HepG2 (cell line): ENCODE measurements around the gene HSDL1. TPM values are rescaled to one million over a fixed set of nuclear protein-coding genes. Genes with fewer than 3 reads are reported as not detected.

ENCODE experiments used
- ATAC-seq: fragments of 200-7000 bp; cut with Tn5 transposase; 3 replicates; pipeline ENCODE4 v1.9.1; 2020; ENCODE audit warnings: mild to moderate bottlenecking, moderate library complexity
- BruUV-seq: library from RNA; stranded (reverse); fragments of 400-500 nt; replicated peaks from 2 replicates; lab custom pipeline; 2021; lab: Mats Ljungman, UMichigan
- CTCF ChIA-PET: fragments of 300-600 bp; formaldehyde crosslinking; extraction: SDS; loops from one replicate; lab custom pipeline; 2021; ENCODE audit warnings: low total read pairs, inconsistent platforms, low intra/inter-chr PET ratio; lab: Yijun Ruan, JAX
- POLR2A ChIA-PET: fragments of 350-600 bp; sonication (Branson Sonifier 250); formaldehyde crosslinking; loops from one replicate; lab custom pipeline; 2020; ENCODE audit warnings: antibody characterized with exemption, inconsistent platforms; lab: Yijun Ruan, JAX
- DNase-seq: peaks from one replicate; pipeline ENCODE4 v3.0.0-alpha.2; 2015; ENCODE audit warnings: low spot score
- FAIRE-seq: peaks from 3 replicates; lab custom pipeline; 2011; peaks lifted over from hg19 to GRCh38; lab: Jason Lieb, UNC
- H2AFZ ChIP-seq: one replicate; pipeline ENCODE4 v1.6.1; 2011; ENCODE audit warnings: low read length, inconsistent platforms
- H3K27ac ChIP-seq: fragments of 300-600 bp; 3 replicates; pipeline ENCODE4 v1.8.0; 2011; ENCODE audit warnings: mixed run types, mild to moderate bottlenecking, mixed read lengths, low read length, inconsistent platforms; ENCODE audit not compliant: insufficient read depth; ENCODE audit errors: extremely low read length
- H3K27me3 ChIP-seq, 2 experiments: fragments of 200-600 bp in 1 of 2; 2 replicates in 1 of 2; 3 replicates in 1 of 2; pipeline versions ENCODE4 v1.6.0 to v1.8.0; 2011; ENCODE audit warnings: low read length in 2 of 2, mild to moderate bottlenecking in 2 of 2, moderate library complexity in 2 of 2, inconsistent platforms in 1 of 2; ENCODE audit not compliant: insufficient read depth in 2 of 2, control insufficient read depth in 1 of 2
- H3K36me3 ChIP-seq, 2 experiments: fragments of 200-600 bp in 1 of 2; replicated peaks in 1 of 2; 2 replicates in 1 of 2; 3 replicates in 1 of 2; pipeline versions ENCODE4 v1.5.1 to v1.8.0; 2011; ENCODE audit warnings: low read length in 2 of 2, inconsistent platforms in 1 of 2; ENCODE audit not compliant: insufficient read depth in 2 of 2, control insufficient read depth in 1 of 2
- H3K4me1 ChIP-seq: 2 replicates; pipeline ENCODE4 v1.5.1; 2012; ENCODE audit warnings: low read length, inconsistent platforms; ENCODE audit not compliant: insufficient read depth
- H3K4me2 ChIP-seq: 2 replicates; pipeline ENCODE4 v1.6.0; 2011; ENCODE audit warnings: low read depth, low read length, inconsistent platforms
- H3K4me3 ChIP-seq, 3 experiments: fragments of 200-600 bp in 1 of 3; sonication (generic), shearing (Covaris generic) in 1 of 3; replicated peaks in 1 of 3; 2 replicates each; pipeline ENCODE4 v1.5.1; 2011 to 2016; ENCODE audit warnings: low read length in 3 of 3, inconsistent platforms in 2 of 3, low read depth in 2 of 3, mild to moderate bottlenecking in 2 of 3, control low read depth in 1 of 3, mixed read lengths in 1 of 3; ENCODE audit not compliant: insufficient read depth in 1 of 3
- H3K79me2 ChIP-seq: one replicate; pipeline ENCODE4 v1.6.1; 2011; ENCODE audit warnings: low read length, inconsistent platforms; ENCODE audit not compliant: insufficient read depth
- H3K9ac ChIP-seq: 2 replicates; pipeline ENCODE4 v1.6.0; 2011; ENCODE audit warnings: mild to moderate bottlenecking, low read depth, low read length, inconsistent platforms; ENCODE audit not compliant: insufficient read depth
- H3K9me3 ChIP-seq: 2 replicates; pipeline ENCODE4 v1.5.1; 2012; ENCODE audit warnings: mild to moderate bottlenecking, low read length
- H4K20me1 ChIP-seq: 2 replicates; pipeline ENCODE4 v1.6.0; 2011; ENCODE audit warnings: inconsistent platforms, mild to moderate bottlenecking, low read length, moderate library complexity; ENCODE audit not compliant: insufficient read depth
- ZNF121 ChIP-seq: sonication (generic); formaldehyde crosslinking; IDR thresholded peaks from 2 replicates; pipeline ENCODE4 v1.5.0; 2020; ENCODE audit warnings: mild to moderate bottlenecking, missing genetic modification reagents
- ZNF142 ChIP-seq: sonication (generic); formaldehyde crosslinking; IDR thresholded peaks from 2 replicates; pipeline ENCODE4 v1.4.0; 2020; ENCODE audit warnings: missing genetic modification reagents
- ZNF44 ChIP-seq: sonication (generic); formaldehyde crosslinking; IDR thresholded peaks from 2 replicates; pipeline ENCODE4 v1.5.1; 2020; ENCODE audit warnings: mild to moderate bottlenecking, missing genetic modification reagents
- ZNF609 ChIP-seq: sonication (generic); formaldehyde crosslinking; IDR thresholded peaks from 2 replicates; pipeline ENCODE4 v1.4.0; 2020; ENCODE audit warnings: mild to moderate bottlenecking, missing genetic modification reagents, borderline replicate concordance
- ZNF770 ChIP-seq: sonication (generic); formaldehyde crosslinking; IDR thresholded peaks from 2 replicates; pipeline ENCODE4 v1.5.0; 2020; ENCODE audit warnings: mild to moderate bottlenecking, missing genetic modification reagents
- WGBS: methylation state at CpG from one replicate; pipeline ENCODE4 v1.1.6; 2017; ENCODE audit warnings: low lambda C conversion rate; 5-methylcytosine and 5-hydroxymethylcytosine counted together
- in situ Hi-C: cut with HindIII; loops from 2 replicates; pipeline ENCODE4 v1.10.0; 2017; ENCODE audit warnings: low pct_unique_long_range_greater_than_20kb; ENCODE audit not compliant: extremely low pct_ligation_motif_present
- intact Hi-C: fragments of 100-400 bp; cut with micrococcal nuclease; formaldehyde crosslinking; loops from one replicate; pipeline ENCODE4 v1.10.0; 2022; ENCODE audit not compliant: unreplicated experiment
- polyA plus RNA-seq, 8 experiments: library from polyadenylated mRNA; depleted of rRNA in 3 of 8; stranded (reverse) in 7 of 8; unstranded in 1 of 8; fragments of >200 nt; fragmentation: Illumina TruSeq in 4 of 8; extraction: Trizol in 4 of 8; gene quantifications; 2 replicates each; pipeline versions ENCODE4 v1.2.1 to v1.2.3, GENCODE V29; 2011 to 2016; ENCODE audit warnings: low read depth in 4 of 8, missing spikeins in 1 of 8, mixed read lengths in 1 of 8; ENCODE audit not compliant: insufficient read depth in 1 of 8
- total RNA-seq, 5 experiments: library from RNA; depleted of rRNA; stranded (reverse); fragments of >200 nt; fragmentation: Illumina TruSeq; extraction: Trizol; gene quantifications; 2 replicates each; pipeline ENCODE4 v1.2.3, GENCODE V29; 2016; ENCODE audit warnings: low read depth in 1 of 5

The HSDL1 gene
- total and polyA plus RNA-seq, 2 of the 13 experiments (the other 11 are each of a cell fraction or from before 2014, with no cell fraction given), result 49.2 to 49.7 TPM

GRCh38 chr16:84155771-84156170 is 10.8 kb upstream of the HSDL1 start (continued):
- TF ChIP-seq ZNF142 (CRISPR knock-in tag), result no peak

- no peaks in the 10 kb centered on the region for H3K36me3 ChIP-seq
- no peaks in the 10 kb centered on the region; the same call in 1 of the 2 replicates for H4K20me1 ChIP-seq
- no TSS peak for BruUV-seq
- intact Hi-C loops, result no loop called here
- H3K9me3 ChIP-seq, result no peaks in the 10 kb centered on the region
- WGBS, result 39% methylated on average over 4 of the region's 4 CpGs
- DNase-seq (no peak), ATAC-seq (no peak), FAIRE-seq (no peak)
- H3K4me1 ChIP-seq, result peaks cover 6% of the 10 kb centered on the region; the same call in 1 of the 2 replicates
- ChIA-PET POLR2A (no interaction called here), CTCF (no interaction called here)
- no peaks in the 10 kb centered on the region for H3K79me2 ChIP-seq
- H3K9ac ChIP-seq, result no peak overlapping the region
- no peak overlapping the region for H3K4me2 ChIP-seq
- no peak overlapping the region for H3K27ac ChIP-seq
- H2AFZ ChIP-seq, result no peak overlapping the region
- H3K4me3 ChIP-seq, result no peak overlapping the region
- H3K27me3 ChIP-seq, result peaks cover 2 to 51% of the 10 kb centered on the region in 2 experiments; a peak in 4 of 5 replicates
- peak; percentile 52; the same call in 1 of the 2 replicates for TF ChIP-seq ZNF770
- TF ChIP-seq ZNF609 (CRISPR knock-in tag), result no peak
- peak; percentile 56; the same call in 1 of the 2 replicates for TF ChIP-seq ZNF121 (CRISPR knock-in tag)
- TF ChIP-seq ZNF44, result no peak
- in situ Hi-C loops, result no loop called here
These were observed 10.2 kb upstream of the HSDL1 start for GRCh38 chr16:84155226-84155625.
